Midbrain (tissue), 1 donor: Measurements from ENCODE around the gene HMG20B.
A peak's percentile ranks its signal among the peaks of the same experiment; 100 is the strongest.

ENCODE experiments used
- DNase-seq: peaks from one replicate; lab custom pipeline; 2025; lab: John Stamatoyannopoulos, UW

HMG20B gene

DNA sequence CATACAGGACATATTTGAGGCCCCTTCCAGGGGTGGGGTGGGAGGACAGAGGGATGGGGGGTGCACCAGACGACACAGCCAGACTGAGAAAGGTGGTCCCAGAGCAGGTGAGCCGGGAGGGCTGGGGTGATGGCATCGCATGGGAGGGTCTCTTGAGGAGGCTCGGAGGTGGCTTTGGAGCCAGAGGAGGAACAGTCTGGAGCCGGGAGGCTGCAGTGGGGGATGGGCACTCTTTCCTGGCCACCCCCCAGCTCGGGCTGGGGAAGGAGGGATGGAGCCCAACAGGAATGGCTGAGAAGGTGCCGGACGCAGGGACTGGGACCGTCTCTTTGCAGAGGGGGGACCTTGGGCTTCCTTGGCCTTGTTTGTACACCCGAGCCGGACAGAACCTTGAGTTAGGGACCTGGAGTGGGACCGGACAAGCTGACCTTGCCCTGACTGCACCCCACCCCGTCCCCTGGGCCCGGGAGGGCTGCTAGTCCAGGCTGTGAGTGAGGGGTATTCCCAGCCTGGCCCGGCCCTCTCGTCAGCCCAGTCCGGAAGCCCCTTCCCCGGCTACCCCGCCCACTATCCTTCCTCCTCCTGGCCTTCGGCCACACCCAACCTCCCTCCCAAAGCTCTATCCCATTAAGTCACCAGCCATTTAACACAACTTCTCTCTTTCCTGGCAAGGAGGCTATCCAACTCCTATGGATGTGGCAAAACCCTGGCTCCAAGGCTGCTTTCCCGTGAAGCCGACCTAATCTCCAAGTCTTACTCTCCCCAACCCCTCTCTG, 34.7 kb downstream of the HMG20B start:
- no peak for DNase-seq

DNA sequence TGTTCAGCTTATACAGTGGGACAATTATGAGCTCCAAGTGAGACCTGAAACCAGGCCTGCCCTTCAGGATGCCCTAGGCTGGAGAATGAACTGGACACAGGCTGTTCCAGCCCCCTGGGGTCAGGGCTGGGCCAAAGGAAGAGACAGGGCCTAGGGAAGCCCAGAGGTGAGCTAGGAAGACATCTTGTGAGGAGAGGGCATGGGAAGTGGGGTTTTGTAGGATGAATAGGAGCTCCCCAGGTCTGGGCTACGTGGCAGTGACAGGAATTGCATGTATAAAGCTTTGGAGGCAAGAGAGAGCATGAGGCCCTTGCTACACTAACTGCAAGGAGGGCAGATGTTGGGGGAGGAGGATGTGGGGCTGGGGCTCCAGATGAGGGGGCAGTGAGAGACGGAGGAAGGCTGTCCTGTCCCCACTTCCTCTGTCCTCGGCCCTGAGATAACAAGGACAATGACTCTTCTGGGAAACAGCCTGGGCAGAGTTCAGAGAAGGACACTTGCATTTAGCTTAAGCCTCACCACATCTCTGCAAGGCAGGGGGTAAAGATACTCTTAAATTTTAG, 35.4 kb downstream of the HMG20B start:
- DNase-seq = no peak

DNA sequence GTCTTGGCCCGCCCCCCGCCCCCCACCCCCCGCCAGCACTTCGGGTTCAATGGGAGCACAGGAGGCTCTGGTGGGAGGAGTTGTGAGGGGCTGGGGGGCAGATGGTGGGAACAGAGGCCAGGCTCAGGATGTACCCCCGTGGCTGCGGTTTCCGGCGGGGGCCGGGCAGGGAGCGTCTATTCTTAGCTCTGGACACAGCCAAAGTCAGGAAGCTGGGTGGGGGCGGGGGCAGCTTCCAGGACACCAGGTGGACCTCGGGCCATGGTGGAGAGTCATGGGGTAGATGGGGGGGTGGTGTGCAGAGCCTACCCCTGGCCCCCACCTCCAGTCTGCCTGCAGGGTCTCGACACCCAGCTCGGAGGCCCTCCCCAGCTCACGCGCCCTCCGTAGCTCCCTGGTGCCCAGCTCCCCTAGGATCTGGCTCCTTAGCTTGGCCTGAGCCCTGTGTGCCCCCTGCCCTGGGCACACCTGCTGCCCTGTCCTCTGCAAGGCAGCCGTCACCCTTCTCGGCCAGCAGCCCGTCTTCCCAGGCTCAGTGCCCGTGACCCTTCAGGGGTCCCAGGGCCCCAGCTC, 36.1 kb downstream of the HMG20B start:
- DNase-seq = no peak

DNA sequence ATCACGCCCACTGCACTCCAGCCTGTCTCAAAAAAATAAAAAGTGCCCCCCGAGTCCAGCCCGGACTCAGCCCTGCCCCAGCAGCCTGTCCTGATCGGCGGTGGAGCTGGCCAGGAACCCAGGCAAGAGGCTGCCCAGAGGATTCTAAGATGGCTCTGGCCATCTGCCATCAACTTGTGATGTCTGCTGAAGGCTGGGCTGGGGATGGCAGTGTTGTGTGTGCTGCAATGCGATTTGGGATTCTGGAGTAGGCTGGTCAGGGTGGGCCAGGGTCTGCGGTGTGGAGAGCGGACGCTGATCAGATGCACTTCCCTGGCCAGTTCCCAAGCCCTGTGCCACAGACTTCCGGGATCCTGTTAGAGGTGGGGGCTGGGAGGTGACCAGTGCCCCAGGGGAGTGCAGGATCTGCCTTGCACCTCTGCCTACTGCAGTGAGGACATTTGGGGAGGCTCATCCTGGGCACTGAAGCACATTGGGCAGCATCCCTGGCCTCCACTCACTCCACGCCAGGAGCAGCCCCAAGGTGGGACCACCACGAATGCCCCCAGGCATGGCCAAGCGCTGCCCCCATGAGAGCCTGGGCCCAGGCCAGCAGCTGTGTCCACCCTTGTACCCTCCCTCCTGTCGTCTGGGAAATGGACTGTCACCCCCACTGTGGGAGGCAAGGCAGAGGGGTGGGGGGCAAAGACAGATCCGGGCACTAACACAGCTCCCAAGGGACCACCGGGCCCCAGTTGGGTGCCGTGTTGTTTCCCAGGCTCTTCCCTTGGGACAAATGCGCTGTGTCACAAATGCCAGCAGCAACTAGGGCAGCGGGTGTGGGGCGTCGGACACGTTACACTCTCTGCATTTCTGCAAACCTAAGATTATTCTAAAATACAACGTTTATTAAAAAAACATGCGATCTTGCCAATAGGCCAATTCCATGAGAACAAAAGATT, 37.3 kb downstream of the HMG20B start:
- no peak for DNase-seq

DNA sequence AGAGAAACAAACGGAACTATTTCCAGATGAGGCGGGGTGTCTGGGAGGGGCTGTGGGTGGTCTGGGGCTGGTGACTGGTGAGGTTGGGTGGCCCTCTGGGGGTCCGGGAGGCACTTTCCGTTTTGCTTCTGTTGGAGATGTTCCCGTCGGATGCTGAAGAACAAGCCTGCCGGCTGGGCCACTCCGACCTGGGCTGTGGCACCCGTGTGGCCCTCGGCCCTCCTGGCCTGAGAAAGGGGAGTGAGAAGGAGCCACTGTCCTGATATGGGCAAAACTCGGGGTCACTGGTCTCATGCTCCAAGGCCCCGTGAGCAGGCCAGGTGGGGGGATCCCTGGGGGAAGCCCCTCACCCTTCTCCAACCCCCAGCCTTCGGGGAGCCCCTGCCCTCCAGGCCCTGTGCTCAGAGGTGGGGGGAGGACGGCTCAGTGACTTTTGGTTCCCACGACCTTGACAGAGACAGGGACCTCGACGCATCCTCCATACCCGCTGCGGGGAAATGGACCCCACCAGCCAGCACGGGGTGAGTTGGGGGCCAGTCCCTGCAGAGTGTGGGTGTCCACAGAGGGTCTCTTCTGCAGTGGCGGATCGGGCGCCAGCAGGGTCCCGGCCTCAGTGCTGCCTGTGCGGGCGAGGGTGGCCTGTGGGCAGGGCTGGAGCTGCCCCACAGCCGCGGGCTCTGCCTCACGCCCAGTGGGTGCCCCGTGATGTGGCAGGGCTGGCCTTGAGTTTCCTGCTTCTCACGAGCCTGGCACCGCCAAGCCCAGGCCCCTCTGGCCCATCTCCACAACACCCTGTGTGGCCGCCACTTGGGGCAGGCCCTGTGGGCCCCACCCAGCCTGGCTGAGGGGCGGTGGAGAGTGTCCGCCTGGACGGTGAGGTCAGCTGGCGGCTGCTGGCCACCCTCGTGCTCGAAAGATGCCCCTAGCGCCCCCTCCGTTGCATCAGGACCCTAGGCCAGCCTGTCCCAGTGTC, 38.3 kb downstream of the HMG20B start:
- DNase-seq = no peak

DNA sequence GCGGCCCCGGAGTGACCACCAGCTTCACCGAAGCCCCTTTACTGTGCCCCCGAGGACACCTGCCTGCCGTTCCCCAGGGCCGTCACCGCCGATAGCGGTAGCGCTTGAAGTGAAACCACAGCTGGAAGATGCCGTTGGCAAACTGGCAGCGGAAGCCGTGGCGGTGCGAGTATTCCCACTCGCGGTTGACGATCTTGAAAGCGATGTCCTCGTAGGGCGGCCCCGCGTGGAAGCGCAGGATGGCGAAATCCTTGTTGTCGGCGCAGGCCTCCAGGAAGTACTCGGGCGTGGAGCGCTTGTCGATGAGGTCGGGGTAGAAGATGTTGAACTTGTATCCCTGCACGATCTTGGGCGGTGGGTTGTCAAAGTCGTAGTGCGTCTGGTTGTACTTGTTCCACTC, 39.1 kb downstream of the HMG20B start:
- DNase-seq = no peak

DNA sequence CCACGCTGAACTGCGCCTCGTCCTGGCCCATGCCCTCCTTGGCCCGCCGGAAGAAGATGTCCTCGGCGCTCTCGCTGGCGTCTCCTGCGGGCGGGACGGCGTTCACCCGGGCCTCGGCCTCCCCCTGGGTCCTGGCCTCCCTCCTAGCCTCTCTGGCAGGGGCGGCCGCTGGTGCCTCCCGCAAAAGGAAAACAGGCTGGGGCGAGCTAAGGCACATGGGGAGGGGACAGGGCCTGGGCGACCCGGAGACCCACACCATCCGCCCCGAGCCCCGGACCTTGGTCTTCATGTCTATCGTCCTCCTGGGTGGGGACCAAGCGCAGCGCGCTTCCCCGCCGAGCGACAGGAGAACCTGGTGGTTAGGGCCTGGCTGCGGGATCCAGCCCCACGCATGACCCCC, 39.6 kb downstream of the HMG20B start:
- no peak for DNase-seq

DNA sequence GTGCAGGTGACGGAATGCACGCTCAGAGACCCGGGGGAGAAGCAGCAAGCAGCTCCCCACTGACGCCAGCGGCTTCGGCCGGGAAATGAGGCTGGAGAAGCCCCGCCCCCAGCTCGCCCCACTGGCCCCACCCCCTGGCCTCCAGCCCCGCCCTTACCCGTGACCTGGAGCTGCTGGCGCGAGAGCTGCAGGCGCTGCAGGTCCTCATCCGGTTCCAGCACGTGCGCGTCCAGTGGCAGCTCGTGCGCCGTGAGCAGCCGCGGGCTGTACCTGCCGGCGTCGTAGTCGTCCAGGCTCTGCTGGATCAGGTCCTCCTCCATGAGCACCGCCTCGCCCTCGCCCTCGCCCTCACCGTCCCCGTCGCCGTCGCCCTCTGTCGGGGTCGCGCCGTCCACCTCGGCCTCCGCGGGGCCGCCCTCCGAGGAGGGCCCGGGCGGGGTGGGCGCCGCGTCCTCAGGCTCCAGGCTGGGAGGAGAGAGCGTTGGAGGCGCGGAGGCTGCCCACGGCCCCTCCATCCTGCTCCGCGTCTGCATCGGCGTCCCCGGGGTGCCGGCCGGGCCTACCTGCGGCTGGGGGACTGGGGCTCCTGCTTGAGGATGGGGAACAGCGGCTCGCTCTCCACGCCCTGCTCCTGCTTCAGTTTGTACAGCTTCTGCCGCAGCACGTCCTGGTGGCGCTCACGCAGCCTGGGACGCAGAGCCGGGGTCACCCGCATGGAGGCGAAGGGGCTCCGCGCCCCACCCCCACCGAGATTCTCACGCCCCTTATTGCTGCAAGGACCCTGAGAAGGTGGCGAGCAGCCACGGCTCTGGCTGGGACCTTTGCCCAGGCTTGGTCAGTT, 40.4 kb downstream of the HMG20B start:
- no peak for DNase-seq

DNA sequence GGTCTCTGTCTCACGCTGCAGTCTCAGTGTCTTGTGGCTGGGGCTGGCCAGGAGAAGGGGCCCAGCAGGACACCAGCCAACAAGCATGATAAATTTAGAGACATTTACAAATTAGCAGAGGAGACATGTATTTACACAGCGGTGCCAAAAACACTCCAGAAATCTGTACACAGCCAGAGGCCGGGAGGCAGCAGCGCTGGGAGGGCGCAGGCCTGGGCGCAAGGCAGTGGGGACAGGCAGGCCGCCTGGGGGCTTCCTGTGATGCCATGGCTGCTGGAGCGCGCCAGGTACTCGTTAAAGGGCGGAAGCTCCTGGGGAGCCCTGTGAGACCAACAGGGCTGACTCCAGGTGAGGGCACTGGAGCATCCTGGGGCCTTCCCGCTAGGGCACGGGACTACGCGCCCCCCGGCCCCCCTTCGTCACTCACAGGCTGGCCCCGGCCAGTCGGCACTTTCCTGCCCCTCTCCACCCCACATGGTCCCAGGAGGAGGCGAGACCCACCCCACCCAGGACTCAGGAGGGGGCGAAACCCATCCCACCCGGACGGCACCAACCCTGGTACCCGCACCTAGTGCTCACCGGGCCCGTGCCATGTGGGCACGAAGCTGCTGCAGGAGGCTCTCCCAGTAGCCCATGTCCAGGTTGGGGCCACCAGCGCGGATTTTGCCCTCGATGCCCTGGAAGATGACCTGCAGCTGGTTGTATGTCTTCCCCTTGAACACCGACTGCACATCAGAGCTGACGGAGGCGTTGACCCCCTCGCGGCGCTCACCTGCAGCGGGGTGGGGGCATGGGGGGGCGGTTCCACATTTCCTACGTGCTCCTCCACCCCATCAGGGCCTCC, 41.3 kb downstream of the HMG20B start:
- DNase-seq = no peak

DNA sequence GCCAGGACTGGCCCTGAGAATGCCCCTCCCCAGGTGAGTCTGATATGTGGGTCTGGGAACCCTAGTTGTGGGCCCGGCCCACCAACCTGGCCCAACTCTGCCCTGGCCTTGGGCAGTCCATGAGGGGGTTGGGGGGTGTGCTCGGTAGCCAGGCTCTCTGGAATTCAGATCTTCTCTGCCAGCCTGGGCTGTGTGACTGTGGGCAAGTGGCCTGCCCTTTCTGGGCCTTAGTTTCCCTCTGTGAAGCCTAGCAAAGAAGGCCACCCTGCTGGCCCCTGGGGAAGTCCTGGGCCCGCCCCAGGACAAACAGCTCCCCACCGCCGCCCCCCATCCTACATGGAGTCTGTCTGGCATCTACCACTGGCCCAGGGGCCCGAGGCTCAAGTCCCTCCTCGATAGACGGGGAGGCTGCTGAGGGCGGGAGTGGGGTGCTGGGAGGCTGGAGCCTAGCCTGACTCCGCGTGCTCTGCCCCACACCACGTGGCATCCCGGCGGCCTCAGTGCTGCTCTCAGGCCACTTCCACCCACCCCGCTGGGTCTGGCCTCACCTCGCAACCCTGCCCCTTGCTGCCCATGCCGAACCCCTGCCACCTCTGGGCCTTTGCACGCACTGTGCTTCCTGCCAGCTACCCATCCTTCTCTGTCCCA, 42.2 kb downstream of the HMG20B start:
- no peak for DNase-seq

DNA sequence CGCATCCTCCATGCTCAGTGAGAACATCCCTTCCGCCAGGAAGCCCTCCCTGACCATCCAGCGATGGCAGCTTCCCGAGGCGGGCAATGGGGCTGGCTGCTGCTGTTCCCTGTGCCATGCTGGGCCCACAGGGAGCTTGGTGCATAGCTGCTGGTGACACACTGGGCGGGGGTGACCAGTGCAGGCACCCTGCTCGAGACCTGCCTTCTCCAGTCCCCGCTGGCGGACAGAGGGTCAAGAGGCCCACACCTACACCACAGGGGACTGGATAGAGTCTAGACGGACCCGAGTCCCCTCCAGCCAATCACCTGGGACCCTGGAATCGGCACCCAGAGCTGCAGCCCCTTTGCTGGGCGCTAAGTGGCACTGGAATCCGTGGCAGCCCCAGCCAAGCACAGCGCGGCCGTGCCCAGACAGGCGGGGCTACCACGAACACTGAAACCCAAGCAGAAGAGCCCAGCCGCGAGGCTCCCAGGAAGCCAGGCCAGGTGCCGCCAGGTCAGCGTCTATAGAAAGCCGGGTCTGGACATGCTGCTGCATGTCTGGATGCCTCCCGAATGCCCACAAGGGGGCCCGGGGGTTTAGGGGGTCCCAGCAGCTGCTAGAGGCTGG, 42.9 kb downstream of the HMG20B start:
- DNase-seq = no peak

DNA sequence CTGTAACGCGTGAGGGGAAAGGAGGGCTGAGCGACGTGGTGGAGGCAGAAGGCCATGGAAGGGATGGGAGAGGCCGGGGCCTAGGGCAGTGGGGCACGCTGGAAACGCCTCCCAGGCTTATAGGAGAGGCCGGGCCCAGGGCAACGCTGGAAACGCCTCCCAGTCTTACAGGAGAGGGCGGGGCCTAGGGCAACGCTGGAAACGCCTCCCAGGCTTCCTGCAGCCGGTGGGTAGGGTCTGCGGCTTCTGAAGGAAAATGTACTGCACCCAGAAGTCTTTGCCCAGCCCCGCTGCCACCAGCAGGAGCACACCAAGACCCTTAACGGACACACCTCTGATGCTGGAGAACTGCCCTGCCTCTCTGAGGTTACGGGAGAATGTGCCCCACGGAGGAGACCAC, 44.7 kb downstream of the HMG20B start:
- no peak for DNase-seq

DNA sequence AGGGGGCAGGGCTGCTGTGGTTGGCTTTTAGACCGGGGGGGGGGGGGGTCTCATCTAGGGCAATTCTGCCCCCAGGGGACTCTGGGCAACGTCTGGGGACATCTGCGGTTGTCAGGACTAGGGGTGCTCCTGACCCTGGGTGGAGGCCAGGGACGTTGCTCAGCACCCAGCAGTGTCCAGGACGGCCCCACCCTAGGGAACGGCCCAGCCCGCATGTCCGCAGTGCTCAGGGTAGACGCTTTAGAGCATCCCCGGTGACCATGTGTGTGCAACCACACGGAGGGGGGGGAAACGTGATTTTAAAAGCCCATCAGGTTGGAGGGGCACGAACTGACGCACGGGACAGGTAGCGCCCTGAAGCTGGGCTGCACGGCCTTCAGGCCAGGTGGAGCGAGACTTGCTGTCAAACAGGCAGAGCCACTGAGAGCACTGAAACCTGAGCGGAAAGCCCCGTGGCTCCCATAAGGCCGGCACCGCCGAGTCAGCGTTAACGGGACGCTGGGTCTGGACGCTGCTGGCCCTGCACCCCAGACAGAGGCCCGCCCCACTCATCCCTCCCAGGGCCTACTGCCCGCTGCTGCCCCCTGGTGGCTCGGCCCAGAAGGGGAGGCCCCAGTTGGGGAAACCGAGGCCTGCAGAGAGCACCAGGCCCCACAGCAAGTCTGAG, 45.5 kb downstream of the HMG20B start:
- peak; percentile 19 for DNase-seq

DNA sequence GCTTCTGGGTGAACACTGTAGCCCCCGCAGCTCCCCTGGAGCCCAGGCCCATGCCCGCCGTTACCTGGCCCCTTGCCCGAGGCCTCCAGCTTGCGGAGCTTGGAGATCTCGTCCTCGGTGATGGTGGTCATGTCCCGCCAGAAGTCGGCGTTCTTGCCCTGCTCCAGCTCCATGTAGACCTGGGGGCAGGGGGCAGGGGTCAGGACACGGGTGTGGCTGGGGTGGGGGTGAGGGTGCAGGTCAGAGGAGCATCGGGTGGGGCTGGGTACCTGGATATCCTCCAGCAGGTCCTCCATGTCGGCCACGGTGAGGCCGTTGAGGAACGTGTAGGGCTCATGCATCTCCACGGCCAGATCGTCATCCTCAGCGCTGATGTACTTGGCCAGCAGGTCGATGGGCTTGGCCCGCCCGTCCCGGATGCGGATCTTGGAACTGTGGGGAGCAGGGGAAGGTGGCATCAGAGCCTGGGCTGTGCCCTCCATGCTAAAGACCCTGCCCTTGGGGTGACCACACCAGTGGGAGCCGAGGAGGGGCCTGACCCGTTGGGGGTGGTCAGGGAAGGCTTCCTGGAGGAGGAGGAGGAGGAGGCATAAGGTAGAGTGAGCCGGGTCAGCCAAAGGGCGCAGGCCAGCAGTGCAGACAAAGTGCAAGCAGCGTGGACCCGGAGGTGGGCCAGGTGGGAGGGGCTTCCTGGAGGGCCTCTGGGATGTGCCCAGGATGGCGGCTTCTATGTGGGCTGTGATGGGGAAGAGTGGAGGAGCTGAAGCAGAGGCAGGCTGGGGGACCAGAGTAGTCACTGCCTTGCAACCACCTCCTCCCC, 46.3 kb downstream of the HMG20B start:
- no peak for DNase-seq

DNA sequence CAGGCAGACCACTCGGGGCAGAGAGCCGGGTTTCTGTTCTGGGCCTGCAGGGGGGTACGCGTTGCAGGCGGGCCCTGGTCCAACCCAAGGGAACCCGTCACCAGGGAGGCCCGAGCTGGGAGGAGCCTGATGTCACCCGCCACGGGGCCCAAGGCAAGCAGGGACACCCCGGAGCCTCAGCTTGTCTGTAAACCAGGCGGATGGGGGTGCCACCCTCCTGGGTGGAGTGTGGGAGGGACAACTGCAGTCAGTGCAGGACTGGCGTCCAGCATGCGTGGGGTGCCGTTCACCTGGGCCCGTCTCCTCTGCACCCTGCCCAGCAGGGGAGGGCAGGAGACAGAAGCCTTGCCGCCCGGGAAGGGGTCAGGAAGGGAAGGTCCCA, 46.9 kb downstream of the HMG20B start:
- no peak for DNase-seq

DNA sequence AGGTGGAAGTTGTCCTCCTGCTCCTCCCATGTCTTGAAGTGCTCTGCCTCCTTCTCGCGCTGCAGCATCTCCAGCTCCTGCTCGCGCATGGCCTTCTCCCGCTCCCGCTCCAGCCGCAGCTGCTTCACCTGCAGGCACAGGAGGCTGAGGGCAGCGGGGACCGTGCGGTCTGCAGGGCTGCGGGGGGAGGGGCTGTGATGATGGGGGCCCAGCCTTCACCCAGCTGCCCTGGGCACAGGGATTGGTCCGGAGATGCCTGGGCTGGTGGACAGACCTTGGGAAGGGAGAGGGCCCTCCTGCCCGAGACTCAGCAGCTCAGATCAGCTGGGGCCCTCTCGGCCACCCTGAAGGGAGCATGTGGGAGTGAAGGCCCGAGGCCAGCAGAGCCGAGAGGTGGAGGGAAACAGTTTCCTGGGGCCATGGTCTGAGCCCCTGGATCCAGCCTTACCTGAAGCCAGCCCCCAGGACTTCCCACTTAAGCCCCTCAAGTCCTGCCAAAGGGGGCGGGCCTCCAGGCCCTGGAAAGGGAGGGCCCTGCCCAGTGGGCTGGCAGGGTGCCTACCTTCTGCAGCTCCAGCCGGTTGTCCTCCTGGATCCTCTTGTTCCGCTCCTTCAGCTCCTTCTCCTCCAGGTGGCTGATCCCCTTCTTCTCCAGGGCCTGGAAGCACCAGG, 47.5 kb downstream of the HMG20B start:
- DNase-seq = no peak
